ENCODE data around the gene TEX38.

GRCh38 chr1:46652321-46653100 lies 19.1 kb upstream of the TEX38 start:
- TF ChIP-seq CTCF (IDR thresholded peaks at IDR 0.05): no peak
- TF ChIP-seq POLR2A (IDR thresholded peaks at IDR 0.05): no peak

Measured in lower leg skin (tissue), 3 donors.